ENCODE measurements around the gene NPM1.

The NPM1 gene

GRCh38 chr5:171438738-171439137 is 51.1 kb downstream of the NPM1 start:
- Histone ChIP-seq H3K79me2 (ENCODE audit: low read length) (no peaks in the 10 kb centered on the region), H3K36me3 (replicated peaks; ENCODE audit: low read depth, low read length) (no peaks in the 10 kb centered on the region), H3K27ac (ENCODE audit: low read length) (no peak overlapping the region), H4K20me1 (ENCODE audit: insufficient read depth, low read length) (no peaks in the 10 kb centered on the region), H3K4me2 (ENCODE audit: low read length) (no peak overlapping the region), H3K27me3 (ENCODE audit: low read depth, low read length) (no peaks in the 10 kb centered on the region), H3K4me3 (ENCODE audit: low read length) (no peak overlapping the region), H3K9me3 (ENCODE audit: insufficient read depth, low read length) (no peaks in the 10 kb centered on the region), H2AFZ (ENCODE audit: low read depth, low read length) (no peak overlapping the region), H3K4me1 (ENCODE audit: low read length) (peaks cover 3% of the 10 kb centered on the region; the same call in 1 of the 2 replicates), H3K9ac (ENCODE audit: low read length) (no peak overlapping the region)
- TF ChIP-seq CTCF (IDR thresholded peaks at IDR 0.05; ENCODE audit: low read depth, low read length) (no peak), EZH2phosphoT487 (IDR thresholded peaks at IDR 0.05; ENCODE audit: low read depth) (no peak)

- no peaks in the 10 kb centered on the region for H3K9me3 ChIP-seq (ENCODE audit: insufficient read depth, low read length)
- H3K4me3 ChIP-seq (ENCODE audit: low read length) = no peak overlapping the region
- no peak overlapping the region for H2AFZ ChIP-seq (ENCODE audit: low read depth, low read length)
- H3K79me2 ChIP-seq (ENCODE audit: low read length) = no peaks in the 10 kb centered on the region
- no peaks in the 10 kb centered on the region for H3K36me3 ChIP-seq (replicated peaks; ENCODE audit: low read depth, low read length)
- no peak overlapping the region for H3K9ac ChIP-seq (ENCODE audit: low read length)
- H4K20me1 ChIP-seq (ENCODE audit: insufficient read depth, low read length) = no peaks in the 10 kb centered on the region
- TF ChIP-seq CTCF (IDR thresholded peaks at IDR 0.05; ENCODE audit: low read depth, low read length) = no peak
- TF ChIP-seq EZH2phosphoT487 (IDR thresholded peaks at IDR 0.05; ENCODE audit: low read depth) = no peak
- no peaks in the 10 kb centered on the region for H3K27me3 ChIP-seq (ENCODE audit: low read depth, low read length)
- H3K4me2 ChIP-seq (ENCODE audit: low read length) = no peak overlapping the region
- H3K27ac ChIP-seq (ENCODE audit: low read length) = no peak overlapping the region
- peaks cover 3% of the 10 kb centered on the region; the same call in 1 of the 2 replicates for H3K4me1 ChIP-seq (ENCODE audit: low read length)
Observed at GRCh38 chr5:171441246-171441791, 53.7 kb downstream of the NPM1 start.

GRCh38 chr5:171442287-171443042 is 54.8 kb downstream of the NPM1 start:
- Histone ChIP-seq H3K79me2 (ENCODE audit: low read length) (no peaks in the 10 kb centered on the region), H3K4me2 (ENCODE audit: low read length) (no peak overlapping the region), H3K9ac (ENCODE audit: low read length) (no peak overlapping the region), H3K4me1 (ENCODE audit: low read length) (peaks cover 3% of the 10 kb centered on the region; the same call in 1 of the 2 replicates), H3K36me3 (replicated peaks; ENCODE audit: low read depth, low read length) (no peaks in the 10 kb centered on the region), H3K27ac (ENCODE audit: low read length) (no peak overlapping the region), H3K27me3 (ENCODE audit: low read depth, low read length) (no peaks in the 10 kb centered on the region), H3K4me3 (ENCODE audit: low read length) (no peak overlapping the region), H2AFZ (ENCODE audit: low read depth, low read length) (no peak overlapping the region), H4K20me1 (ENCODE audit: insufficient read depth, low read length) (no peaks in the 10 kb centered on the region), H3K9me3 (ENCODE audit: insufficient read depth, low read length) (no peaks in the 10 kb centered on the region)
- TF ChIP-seq EZH2phosphoT487 (IDR thresholded peaks at IDR 0.05; ENCODE audit: low read depth) = no peak
- TF ChIP-seq CTCF (IDR thresholded peaks at IDR 0.05; ENCODE audit: low read depth, low read length) = no peak

DNA sequence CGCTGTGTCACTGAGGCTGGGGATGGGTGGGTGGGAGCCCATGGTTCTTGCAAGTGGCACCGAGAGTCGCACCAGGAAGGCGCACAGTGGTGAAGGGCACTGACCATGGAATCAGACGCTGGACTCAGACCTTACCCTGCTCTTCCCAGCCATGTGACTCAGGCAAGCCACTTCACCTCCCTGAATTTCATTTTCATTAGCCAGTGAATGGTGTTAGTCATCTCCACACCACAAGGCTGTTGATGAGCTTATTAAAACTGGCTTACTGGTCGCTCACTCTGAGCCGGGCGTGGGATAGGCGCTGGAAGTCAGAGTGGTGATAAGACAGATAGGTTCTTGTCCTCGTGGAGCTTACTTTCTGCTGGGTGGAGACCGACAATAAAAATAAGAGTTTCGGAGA is 56.9 kb downstream of the NPM1 start:
- Histone ChIP-seq H4K20me1 (ENCODE audit: insufficient read depth, low read length) (no peaks in the 10 kb centered on the region), H3K9ac (ENCODE audit: low read length) (no peak overlapping the region), H2AFZ (ENCODE audit: low read depth, low read length) (no peak overlapping the region), H3K27me3 (ENCODE audit: low read depth, low read length) (no peaks in the 10 kb centered on the region), H3K36me3 (replicated peaks; ENCODE audit: low read depth, low read length) (no peaks in the 10 kb centered on the region), H3K79me2 (ENCODE audit: low read length) (no peaks in the 10 kb centered on the region), H3K9me3 (ENCODE audit: insufficient read depth, low read length) (no peaks in the 10 kb centered on the region), H3K4me1 (ENCODE audit: low read length) (peaks cover 3% of the 10 kb centered on the region; the same call in 1 of the 2 replicates), H3K4me2 (ENCODE audit: low read length) (no peak overlapping the region), H3K27ac (ENCODE audit: low read length) (no peak overlapping the region), H3K4me3 (ENCODE audit: low read length) (no peak overlapping the region)
- TF ChIP-seq CTCF (IDR thresholded peaks at IDR 0.05; ENCODE audit: low read depth, low read length) (no peak), EZH2phosphoT487 (IDR thresholded peaks at IDR 0.05; ENCODE audit: low read depth) (no peak)
